WTC11 (cell line): ENCODE measurements around the gene USP7.

Source experiments
- ATF6 ChIP-seq: sonication (generic); formaldehyde crosslinking; IDR thresholded peaks from 2 replicates; pipeline ENCODE4 v1.8.1; 2023; ENCODE audit warnings: mild to moderate bottlenecking, missing genetic modification reagents
- CTCF ChIP-seq: fragments of 200-600 bp; IDR thresholded peaks from 2 replicates; pipeline ENCODE4 v1.8.0; 2022; ENCODE audit warnings: antibody characterized with exemption
- ESRRA ChIP-seq: sonication (generic); formaldehyde crosslinking; IDR thresholded peaks from 2 replicates; pipeline ENCODE4 v1.8.1; 2022; ENCODE audit warnings: mild to moderate bottlenecking, missing genetic modification reagents, borderline replicate concordance
- MAX ChIP-seq: sonication (generic); formaldehyde crosslinking; IDR thresholded peaks from 2 replicates; pipeline ENCODE4 v1.8.0; 2022; ENCODE audit warnings: mild to moderate bottlenecking, missing genetic modification reagents
- NR1H2 ChIP-seq: sonication (generic); formaldehyde crosslinking; IDR thresholded peaks from 2 replicates; pipeline ENCODE4 v1.9.0; 2021; ENCODE audit warnings: mild to moderate bottlenecking, moderate library complexity, missing genetic modification reagents
- NR3C1 ChIP-seq: sonication (generic); formaldehyde crosslinking; conservative IDR thresholded peaks from 2 replicates; pipeline ENCODE4 v1.8.1; 2023; ENCODE audit warnings: low read depth, mild to moderate bottlenecking, missing genetic modification reagents
- TEAD4 ChIP-seq: sonication (generic); formaldehyde crosslinking; IDR thresholded peaks from 2 replicates; pipeline ENCODE4 v1.8.0; 2022; ENCODE audit warnings: mild to moderate bottlenecking, missing genetic modification reagents
- USF1 ChIP-seq: sonication (generic); formaldehyde crosslinking; IDR thresholded peaks from 2 replicates; pipeline ENCODE4 v1.8.0; 2022; ENCODE audit warnings: mild to moderate bottlenecking, missing genetic modification reagents
- USF2 ChIP-seq: sonication (generic); formaldehyde crosslinking; IDR thresholded peaks from 2 replicates; pipeline ENCODE4 v1.8.1; 2023; ENCODE audit warnings: mild to moderate bottlenecking, missing genetic modification reagents, moderate library complexity
- ZNF138 ChIP-seq: sonication (generic); formaldehyde crosslinking; conservative IDR thresholded peaks from 2 replicates; pipeline ENCODE4 v1.8.1; 2022; ENCODE audit warnings: mild to moderate bottlenecking, moderate library complexity, missing genetic modification reagents
- ZNF317 ChIP-seq: sonication (generic); formaldehyde crosslinking; IDR thresholded peaks from 2 replicates; pipeline ENCODE4 v1.8.1; 2023; ENCODE audit warnings: low read depth, mild to moderate bottlenecking, moderate library complexity, missing genetic modification reagents, borderline replicate concordance

- no peak for TF ChIP-seq ESRRA
- TF ChIP-seq NR1H2, result no peak
- no peak for TF ChIP-seq CTCF
- TF ChIP-seq USF2, result no peak
- no peak for TF ChIP-seq TEAD4 (CRISPR knock-in tag)
- TF ChIP-seq ZNF317 (CRISPR knock-in tag), result no peak
- no peak for TF ChIP-seq MAX
- TF ChIP-seq NR3C1 (CRISPR knock-in tag), result no peak
- no peak for TF ChIP-seq ATF6
- no peak for TF ChIP-seq ZNF138 (CRISPR knock-in tag)
- TF ChIP-seq USF1, result no peak
Observed at GRCh38 chr16:8892101-8892575, 71.6 kb downstream of the USP7 start.
